HG03060 (cell line): ENCODE results near the gene DDR1.
A peak's percentile ranks its signal among the peaks of the same experiment; 100 is the strongest.
"Not testable (repeated sequence)": the region's sequence is repeated elsewhere in the genome, so short reads cannot be mapped to it uniquely, and the experiment has no call there.

ENCODE experiments used
- ATAC-seq: cut with Tn5 transposase; IDR thresholded peaks from one replicate; pipeline ENCODE4 v1.9.1; 2021; ENCODE audit warnings: low read depth, moderate number of reproducible peaks; ENCODE audit not compliant: unreplicated experiment

Gene DDR1

DNA sequence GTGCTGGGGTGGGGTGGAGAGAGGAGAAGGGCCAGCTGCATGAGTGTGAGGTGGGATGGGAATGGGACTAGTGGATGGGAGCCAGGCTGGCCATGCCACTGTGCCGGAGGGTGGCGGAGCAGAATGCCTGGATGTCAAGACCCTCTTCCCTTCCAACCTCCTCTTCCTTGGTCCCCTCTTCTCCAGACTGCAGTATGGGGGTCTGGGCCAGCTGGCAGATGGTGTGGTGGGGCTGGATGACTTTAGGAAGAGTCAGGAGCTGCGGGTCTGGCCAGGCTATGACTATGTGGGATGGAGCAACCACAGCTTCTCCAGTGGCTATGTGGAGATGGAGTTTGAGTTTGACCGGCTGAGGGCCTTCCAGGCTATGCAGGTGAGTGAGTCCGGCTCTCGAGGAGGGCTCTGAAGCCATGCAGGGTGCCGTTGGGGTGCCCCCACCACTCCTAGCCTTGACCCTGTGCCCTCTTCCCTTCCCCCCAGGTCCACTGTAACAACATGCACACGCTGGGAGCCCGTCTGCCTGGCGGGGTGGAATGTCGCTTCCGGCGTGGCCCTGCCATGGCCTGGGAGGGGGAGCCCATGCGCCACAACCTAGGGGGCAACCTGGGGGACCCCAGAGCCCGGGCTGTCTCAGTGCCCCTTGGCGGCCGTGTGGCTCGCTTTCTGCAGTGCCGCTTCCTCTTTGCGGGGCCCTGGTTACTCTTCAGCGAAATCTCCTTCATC lies 7.7 kb downstream of the DDR1 start:
- ATAC-seq, result no peak

DNA sequence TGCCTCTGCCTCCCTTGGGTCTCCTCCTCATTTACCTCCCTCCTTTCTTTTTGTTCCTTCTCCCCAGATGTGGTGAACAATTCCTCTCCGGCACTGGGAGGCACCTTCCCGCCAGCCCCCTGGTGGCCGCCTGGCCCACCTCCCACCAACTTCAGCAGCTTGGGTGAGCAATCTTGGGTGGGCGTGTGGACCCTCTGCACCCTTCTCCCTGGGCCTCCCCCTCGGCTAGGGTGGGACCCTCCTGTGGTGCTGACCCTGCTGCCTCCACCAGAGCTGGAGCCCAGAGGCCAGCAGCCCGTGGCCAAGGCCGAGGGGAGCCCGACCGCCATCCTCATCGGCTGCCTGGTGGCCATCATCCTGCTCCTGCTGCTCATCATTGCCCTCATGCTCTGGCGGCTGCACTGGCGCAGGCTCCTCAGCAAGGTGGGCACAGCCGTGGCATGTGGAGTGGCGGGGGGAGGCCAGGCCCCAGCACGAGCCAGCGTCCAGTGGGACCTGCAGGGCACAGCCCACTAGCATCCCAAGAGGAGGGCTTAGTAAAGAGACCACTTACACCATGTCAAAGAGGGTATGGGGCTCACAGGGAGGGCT lies 8.8 kb downstream of the DDR1 start:
- no peak for ATAC-seq

DNA sequence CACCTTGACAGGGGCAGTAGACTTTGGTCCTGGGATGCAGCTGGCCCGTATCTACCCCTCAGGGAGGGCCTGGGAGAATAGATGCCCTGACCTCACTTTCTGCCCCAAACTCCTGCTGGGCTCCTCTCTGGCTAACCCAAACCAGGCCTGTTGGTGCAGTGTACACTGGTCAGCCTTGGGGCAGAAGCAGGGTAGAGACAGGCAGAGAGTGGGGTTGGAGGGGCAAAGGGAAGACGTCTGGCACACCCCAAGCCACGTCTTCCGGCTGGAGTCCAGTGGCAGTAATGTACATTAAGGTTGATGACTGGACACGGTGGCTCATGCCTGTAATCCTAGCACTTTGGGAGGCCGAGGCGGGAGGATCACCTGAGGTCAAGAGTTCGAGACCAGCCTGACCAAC lies 9.3 kb downstream of the DDR1 start:
- no peak for ATAC-seq

DNA sequence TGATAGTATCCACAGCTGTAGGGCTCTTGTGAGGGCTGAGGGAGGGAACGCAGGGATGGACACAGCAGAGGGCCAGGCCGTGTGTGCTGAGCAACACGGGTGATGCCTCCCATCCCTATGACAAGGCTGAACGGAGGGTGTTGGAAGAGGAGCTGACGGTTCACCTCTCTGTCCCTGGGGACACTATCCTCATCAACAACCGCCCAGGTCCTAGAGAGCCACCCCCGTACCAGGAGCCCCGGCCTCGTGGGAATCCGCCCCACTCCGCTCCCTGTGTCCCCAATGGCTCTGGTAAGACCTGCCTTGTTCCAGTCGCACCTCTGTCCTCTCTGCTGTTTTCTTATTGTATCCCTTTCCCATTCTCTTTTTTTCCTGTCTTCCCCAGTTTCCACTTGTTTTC lies 10.1 kb downstream of the DDR1 start:
- ATAC-seq, result no peak

DNA sequence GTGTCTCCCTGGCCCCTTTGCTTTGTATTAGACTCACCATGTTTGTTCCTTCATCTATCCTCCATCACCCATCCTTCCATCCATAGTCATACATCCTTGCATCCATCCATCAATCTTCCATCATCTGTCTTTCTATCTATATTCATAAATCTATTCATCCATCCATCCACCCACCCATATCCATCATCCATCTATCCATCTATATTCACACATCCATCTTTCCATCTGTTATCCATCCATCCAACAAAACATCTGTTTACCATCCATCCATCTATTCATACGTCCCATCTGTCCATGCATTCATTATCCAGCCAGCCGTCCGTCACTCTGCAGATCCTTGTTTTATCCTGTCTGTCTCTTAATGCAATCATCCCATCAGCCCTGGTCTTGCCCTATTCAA lies 10.6 kb downstream of the DDR1 start:
- no peak for ATAC-seq

DNA sequence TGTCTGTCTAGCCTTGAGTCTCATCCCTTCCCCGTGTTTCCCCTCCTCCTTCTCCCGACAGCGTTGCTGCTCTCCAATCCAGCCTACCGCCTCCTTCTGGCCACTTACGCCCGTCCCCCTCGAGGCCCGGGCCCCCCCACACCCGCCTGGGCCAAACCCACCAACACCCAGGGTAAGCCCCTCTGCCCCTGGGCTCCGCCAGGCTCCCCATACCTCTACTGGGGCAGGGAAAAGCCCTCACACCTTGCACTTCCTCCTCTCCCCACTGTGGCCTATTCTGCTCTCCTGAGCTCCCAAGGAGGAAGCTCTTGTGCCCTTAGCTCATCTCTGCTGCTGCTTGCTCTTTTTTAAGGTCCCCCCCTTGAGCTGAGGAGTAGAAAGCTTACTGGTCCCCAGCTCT lies 11.0 kb downstream of the DDR1 start:
- no peak for ATAC-seq

DNA sequence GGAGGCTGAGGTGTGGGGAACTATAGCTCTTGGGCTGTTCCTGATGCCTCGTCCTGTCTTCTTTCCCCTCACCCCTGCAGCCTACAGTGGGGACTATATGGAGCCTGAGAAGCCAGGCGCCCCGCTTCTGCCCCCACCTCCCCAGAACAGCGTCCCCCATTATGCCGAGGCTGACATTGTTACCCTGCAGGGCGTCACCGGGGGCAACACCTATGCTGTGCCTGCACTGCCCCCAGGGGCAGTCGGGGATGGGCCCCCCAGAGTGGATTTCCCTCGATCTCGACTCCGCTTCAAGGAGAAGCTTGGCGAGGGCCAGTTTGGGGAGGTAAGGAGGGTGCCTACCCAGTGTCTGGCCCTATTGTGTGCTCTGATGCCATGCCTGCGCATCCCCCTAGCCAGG lies 12.2 kb downstream of the DDR1 start:
- ATAC-seq, result no peak

DNA sequence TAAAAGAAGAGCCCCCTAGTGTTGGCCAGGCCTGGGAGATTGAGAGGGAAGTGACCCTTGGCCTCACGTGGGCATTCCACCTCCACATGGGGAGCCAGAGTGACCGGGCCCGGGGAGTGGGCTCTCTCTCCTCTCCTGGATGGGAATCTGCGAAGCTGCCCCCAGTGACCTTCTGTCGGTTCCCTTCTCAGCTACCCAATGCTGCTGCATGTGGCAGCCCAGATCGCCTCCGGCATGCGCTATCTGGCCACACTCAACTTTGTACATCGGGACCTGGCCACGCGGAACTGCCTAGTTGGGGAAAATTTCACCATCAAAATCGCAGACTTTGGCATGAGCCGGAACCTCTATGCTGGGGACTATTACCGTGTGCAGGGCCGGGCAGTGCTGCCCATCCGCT lies 13.6 kb downstream of the DDR1 start:
- no peak for ATAC-seq

DNA sequence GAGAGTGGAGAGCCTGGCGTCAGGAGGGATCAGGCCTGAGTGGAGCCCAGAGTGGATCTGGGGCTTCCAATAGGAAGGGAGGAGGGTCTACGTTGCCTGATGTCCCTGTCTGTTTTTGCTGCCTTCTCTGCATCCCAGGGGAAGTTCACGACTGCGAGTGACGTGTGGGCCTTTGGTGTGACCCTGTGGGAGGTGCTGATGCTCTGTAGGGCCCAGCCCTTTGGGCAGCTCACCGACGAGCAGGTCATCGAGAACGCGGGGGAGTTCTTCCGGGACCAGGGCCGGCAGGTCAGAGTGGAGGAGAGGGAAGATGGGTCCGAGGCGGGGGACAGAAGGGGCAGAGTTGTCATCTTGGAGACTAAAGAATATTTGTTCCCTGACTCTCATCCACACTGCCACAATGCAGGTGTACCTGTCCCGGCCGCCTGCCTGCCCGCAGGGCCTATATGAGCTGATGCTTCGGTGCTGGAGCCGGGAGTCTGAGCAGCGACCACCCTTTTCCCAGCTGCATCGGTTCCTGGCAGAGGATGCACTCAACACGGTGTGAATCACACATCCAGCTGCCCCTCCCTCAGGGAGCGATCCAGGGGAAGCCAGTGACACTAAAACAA lies 14.5 kb downstream of the DDR1 start:
- ATAC-seq, result no peak

DNA sequence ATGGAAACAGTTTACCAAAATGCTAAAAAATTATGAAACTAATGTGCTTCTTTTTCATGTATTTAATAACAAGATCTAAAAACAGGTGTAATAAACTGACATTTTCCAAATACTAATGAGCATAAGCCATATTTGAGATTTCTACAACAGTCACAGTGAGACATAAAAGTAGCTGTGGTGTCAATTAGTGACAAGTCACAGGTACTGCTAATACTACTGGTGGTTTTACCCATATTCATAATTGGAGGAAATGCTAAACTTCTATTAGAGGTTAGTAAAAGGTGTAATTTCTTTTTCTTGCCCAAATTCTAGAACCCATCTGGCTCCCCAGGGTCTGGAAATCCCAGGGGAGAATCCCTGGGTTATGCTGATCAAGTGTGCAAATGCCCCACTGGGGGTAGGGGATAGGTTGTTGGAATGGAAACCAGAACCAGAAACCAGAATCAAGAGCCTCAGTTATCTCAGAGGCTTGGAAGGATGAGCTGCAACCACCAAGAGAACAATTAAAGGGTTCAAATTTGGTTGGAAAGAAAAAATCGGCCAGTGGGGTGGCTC lies 16.6 kb downstream of the DDR1 start:
- no peak for ATAC-seq

DNA sequence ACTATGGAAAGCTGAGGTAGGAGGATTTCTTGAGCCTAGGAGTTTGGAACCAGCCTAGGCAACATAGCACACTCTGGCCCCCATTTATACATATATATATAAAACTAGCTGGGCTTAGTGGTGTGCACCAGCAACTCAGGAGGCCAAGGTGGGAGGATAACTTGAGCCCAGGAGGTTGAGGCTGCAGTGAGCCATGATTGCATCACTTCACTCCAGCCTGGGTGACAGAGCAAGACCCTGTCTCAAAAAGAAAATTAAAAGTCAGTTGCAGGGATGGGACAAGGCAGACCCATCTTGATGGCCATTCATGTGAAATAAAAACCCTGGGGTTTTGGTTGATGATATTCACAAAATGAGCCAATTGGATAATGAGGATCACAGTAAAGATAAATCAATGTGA lies 17.1 kb downstream of the DDR1 start:
- ATAC-seq, result no peak

DNA sequence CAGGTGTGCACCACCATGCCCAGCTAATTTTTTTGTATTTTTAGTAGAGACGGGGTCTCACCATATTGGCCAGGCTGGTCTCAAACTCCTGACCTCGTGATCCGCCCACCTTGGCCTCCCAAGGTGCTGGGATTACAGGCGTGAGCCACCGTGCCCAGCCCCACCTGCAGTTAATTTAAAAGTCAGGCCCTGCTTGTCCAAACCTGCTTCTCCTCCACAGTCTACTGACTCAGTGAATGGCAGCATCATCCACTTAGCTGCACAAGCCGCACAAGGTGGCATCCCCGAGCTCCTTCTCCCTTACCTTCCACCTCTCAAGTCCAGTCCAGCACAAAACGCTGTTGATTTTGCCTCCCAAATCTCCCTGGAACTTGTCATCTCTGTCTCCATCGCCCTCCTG lies 17.9 kb downstream of the DDR1 start:
- not testable (repeated sequence) for ATAC-seq

DNA sequence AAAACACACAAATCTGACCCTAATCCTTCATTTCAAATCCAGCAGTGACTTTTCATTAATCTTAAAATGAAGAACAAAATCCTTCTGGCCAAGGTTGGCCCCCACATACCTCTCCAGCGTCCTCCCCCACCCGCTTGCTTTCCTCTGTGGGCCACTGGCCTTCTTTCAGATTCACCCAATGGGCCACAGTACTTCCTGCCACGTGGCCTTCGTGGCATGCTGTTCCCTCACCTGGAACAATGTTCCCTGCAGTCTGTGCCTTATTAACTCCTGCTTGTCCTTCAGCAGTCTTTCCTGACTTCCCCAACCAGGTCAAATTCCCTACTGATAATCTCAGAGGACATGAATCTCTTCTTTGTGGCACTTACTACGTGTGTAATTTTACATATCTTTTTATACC lies 18.4 kb downstream of the DDR1 start:
- ATAC-seq, result no peak

DNA sequence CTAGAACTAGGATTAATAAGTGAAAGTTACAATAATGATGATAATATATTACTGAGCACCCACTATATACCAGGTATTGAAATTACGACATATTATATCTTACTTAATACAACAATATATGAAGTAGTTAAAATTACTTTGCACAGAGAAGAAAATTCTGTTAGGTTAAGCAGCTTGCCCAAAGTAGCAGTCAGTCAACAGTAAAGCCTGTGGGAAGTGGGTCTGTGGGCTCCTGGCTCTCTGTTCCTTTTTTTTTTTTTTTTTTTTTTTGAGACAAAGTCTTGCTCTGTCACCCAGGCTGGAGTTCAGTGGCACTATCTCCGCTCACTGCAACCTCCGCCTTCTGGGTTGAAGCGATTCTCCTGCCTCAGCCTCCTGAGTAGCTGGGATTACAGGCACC lies 18.9 kb downstream of the DDR1 start:
- no peak for ATAC-seq

DNA sequence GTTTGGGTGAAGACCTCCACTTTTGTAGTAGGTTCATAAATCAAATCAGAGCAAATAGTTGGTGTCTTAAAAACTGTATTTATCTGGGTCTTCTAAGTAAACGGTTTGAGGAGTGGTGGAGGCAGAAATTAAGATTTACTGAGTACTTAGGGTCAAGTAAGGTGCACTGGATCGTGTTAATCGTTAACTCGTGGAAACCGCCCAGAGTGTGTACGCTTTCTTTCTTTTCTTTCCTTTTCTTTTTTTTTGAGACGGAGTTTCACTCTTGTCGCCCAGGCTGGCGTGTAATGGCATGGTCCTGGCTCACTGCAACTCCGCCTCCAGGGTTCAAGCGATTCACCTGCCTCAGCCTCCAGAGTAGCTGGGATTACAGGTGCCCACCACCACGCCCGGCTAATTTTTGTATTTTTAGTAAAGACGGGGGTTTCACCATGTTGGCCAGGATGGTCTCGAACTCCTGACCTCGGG lies 23.0 kb downstream of the DDR1 start:
- not testable (repeated sequence) for ATAC-seq

DNA sequence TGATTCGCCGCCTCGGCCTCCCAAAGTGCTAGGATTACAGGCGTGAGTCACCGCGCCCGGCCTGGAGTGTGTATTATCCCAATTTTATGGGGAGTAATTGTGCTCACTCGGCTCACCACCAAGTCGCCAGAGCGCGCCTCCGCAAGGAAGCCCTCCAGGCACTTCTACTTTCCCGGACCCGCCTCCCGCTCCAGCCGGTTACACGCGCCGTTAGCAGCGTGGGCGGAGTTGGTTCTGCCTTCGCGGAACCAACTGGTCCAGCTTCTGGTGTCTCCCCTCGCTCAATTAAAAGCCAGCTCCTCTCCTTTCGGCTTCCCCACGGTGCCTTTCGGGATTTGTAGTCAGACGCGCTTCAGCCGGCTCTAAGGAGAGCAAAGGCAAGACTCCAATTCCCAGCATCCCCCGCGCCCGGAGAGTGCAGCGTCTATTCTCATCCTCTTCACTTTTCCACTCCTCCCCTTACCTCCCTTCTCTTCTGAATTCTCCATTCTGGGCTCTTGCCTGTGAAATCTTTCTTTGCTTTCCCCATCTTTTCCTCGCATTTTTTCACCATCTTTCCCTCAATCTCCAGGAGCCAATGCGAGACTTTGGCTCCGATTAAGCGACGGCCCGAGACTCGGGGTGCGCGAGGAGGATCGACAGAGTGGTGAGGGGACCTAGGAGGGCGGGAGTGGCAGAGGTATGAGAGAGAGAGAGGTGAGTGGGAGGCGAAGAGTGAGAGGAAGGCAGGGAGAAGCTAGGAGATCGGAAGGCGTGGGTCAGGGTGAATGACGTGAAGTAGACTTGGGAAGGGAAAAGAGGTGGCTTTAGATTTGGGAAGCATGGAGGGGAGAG lies 23.7 kb downstream of the DDR1 start, which contains the start of gene GTF2H4:
TSS of gene GTF2H4 (plus strand) at position 450 of the 834 bp plus-strand sequence.
- peak; percentile 87 for ATAC-seq

DNA sequence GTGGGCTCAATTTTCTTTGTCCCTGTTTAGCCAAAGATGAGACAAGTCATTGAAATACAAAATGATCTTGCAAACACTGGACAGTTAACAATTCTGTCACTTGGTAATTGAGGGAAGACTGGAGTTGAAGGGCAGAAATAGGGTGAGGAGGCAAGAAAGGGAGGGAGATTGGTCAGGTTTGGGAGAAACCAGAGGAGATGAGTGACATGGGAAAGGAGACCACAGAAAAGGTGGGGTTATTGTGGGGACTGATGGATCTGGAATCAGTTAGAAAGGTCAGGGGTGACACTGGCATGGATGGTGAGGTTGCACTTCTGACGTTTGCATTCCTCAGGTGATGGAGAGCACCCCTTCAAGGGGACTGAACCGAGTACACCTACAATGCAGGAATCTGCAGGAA lies 24.4 kb downstream of the DDR1 start:
- ATAC-seq, result no peak

DNA sequence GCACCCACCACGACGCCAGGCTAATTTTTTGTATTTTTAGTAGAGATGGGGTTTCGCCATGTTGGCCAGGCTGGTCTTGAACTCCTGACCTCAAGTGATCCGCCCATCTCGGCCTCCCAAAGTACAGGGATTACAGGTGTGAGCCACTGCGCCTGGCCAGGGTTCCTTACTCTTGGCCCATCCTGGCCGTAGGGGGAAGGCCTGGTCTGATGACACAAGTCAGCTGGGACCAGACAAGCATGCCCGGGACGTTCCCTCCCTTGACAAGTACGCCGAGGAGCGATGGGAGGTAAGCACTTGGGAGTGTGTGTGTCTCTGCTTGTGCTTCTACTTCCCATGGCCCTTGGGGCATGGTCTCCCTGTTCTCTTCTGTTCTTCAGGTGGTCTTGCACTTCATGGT lies 26.2 kb downstream of the DDR1 start:
- ATAC-seq, result not testable (repeated sequence)

DNA sequence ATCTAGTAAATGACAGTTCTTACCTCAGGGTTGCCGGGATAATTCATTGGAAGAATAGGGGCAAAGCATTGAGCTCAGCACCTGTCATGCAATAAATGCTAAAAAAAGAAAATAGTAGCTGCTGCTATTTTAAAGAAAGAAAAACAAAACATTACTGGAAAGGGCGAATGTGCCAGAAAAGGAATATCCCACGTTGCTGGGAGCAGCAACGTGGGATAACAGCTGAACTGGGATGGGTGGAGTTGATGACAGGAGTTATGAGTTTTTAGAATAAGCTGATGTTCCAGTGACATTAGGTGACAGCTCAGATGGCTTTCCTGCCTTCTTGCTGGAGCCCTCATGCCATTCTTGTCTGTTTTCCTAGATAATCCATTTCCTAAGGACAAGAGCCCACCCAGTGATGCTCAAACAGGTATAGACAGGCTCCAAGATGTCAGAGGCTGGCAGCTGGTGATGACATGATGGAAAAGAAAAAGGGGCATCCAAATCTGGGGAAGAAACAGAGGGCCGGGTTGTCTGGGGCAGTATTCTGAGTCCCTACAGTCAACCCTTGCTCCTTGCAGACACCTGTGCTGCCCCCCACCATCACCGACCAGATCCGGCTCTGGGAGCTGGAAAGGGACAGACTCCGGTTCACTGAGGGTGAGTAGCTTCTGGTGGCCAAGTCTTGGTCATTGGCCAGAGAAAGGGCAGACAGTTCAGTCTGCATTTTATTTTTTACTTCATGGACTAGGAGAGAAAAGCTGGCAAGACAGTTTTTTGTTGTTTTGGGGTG lies 28.6 kb downstream of the DDR1 start:
- ATAC-seq, result no peak

DNA sequence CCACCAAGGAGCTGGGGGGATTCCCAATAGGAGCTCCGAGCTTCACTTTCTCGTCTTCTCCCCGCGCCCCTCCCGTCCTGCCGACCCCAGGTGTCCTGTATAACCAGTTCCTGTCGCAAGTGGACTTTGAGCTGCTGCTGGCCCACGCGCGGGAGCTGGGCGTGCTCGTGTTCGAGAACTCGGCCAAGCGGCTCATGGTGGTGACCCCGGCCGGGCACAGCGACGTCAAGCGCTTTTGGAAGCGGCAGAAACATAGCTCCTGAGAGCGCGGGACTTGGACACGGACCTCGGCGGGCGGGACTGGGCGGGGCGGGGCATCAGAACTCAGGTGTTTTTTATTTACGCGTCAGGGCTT lies 29.4 kb downstream of the DDR1 start:
- ATAC-seq, result no peak
